HEK293 (cell line): ENCODE measurements around the gene ZNF284.

Experiments used
- GLI4 ChIP-seq: fragments of 450-650 bp; formaldehyde crosslinking; IDR thresholded peaks from 2 replicates; pipeline ENCODE4 v1.5.1; 2016; ENCODE audit warnings: missing biosample characterization, missing genetic modification characterization
- KLF8 ChIP-seq: fragments of 450-650 bp; formaldehyde crosslinking; IDR thresholded peaks from 2 replicates; pipeline ENCODE4 v1.5.1; 2016; ENCODE audit warnings: missing biosample characterization, missing genetic modification characterization
- MYNN ChIP-seq: fragments of 450-650 bp; formaldehyde crosslinking; IDR thresholded peaks from 2 replicates; pipeline ENCODE4 v1.5.1; 2016; ENCODE audit warnings: missing biosample characterization, missing genetic modification characterization, borderline replicate concordance
- SALL2 ChIP-seq: fragments of 450-650 bp; formaldehyde crosslinking; IDR thresholded peaks from 2 replicates; pipeline ENCODE4 v1.5.0; 2017; ENCODE audit warnings: missing biosample characterization, mild to moderate bottlenecking, missing genetic modification characterization, borderline replicate concordance
- ZBTB1 ChIP-seq: fragments of 450-650 bp; formaldehyde crosslinking; IDR thresholded peaks from 2 replicates; pipeline ENCODE4 v1.5.1; 2016; ENCODE audit warnings: missing biosample characterization, missing genetic modification characterization
- ZBTB21 ChIP-seq: fragments of 450-650 bp; formaldehyde crosslinking; IDR thresholded peaks from 2 replicates; pipeline ENCODE4 v1.5.1; 2017; ENCODE audit warnings: missing biosample characterization, missing genetic modification characterization
- ZBTB7A ChIP-seq: fragments of 450-650 bp; formaldehyde crosslinking; IDR thresholded peaks from 2 replicates; pipeline ENCODE4 v1.5.1; 2016; ENCODE audit warnings: low read depth, missing biosample characterization, missing genetic modification characterization
- ZBTB8A ChIP-seq: fragments of 450-650 bp; formaldehyde crosslinking; IDR thresholded peaks from 2 replicates; pipeline ENCODE4 v1.5.1; 2016; ENCODE audit warnings: missing biosample characterization, missing genetic modification characterization
- ZEB2 ChIP-seq: fragments of 450-650 bp; formaldehyde crosslinking; IDR thresholded peaks from 2 replicates; pipeline ENCODE4 v1.5.1; 2016; ENCODE audit warnings: missing biosample characterization, missing genetic modification characterization
- ZNF138 ChIP-seq: fragments of 450-650 bp; formaldehyde crosslinking; IDR thresholded peaks from 2 replicates; pipeline ENCODE4 v1.5.1; 2016; ENCODE audit warnings: missing biosample characterization, missing genetic modification characterization, borderline replicate concordance
- ZNF140 ChIP-seq: fragments of 450-650 bp; formaldehyde crosslinking; IDR thresholded peaks from 2 replicates; pipeline ENCODE4 v1.5.1; 2016; ENCODE audit warnings: missing biosample characterization, missing genetic modification characterization
- ZNF211 ChIP-seq: fragments of 450-650 bp; formaldehyde crosslinking; IDR thresholded peaks from 2 replicates; pipeline ENCODE4 v1.5.1; 2016; ENCODE audit warnings: low read depth, missing biosample characterization, missing genetic modification characterization
- ZNF214 ChIP-seq: fragments of 450-650 bp; formaldehyde crosslinking; IDR thresholded peaks from 2 replicates; pipeline ENCODE4 v1.5.1; 2017; ENCODE audit warnings: missing biosample characterization, mild to moderate bottlenecking, missing genetic modification characterization, borderline replicate concordance
- ZNF223 ChIP-seq: fragments of 450-650 bp; formaldehyde crosslinking; IDR thresholded peaks from 2 replicates; pipeline ENCODE4 v1.5.1; 2016; ENCODE audit warnings: missing biosample characterization, missing genetic modification characterization
- ZNF248 ChIP-seq: fragments of 450-650 bp; formaldehyde crosslinking; IDR thresholded peaks from 2 replicates; pipeline ENCODE4 v1.5.1; 2017; ENCODE audit warnings: missing biosample characterization, missing genetic modification characterization
- ZNF26 ChIP-seq: fragments of 450-650 bp; formaldehyde crosslinking; IDR thresholded peaks from 2 replicates; pipeline ENCODE4 v1.5.1; 2016; ENCODE audit warnings: missing biosample characterization, missing genetic modification characterization
- ZNF324 ChIP-seq: fragments of 450-650 bp; formaldehyde crosslinking; IDR thresholded peaks from 2 replicates; pipeline ENCODE4 v1.5.1; 2016; ENCODE audit warnings: missing biosample characterization, missing genetic modification characterization
- ZNF449 ChIP-seq: fragments of 450-650 bp; formaldehyde crosslinking; IDR thresholded peaks from 2 replicates; pipeline ENCODE4 v1.5.1; 2017; ENCODE audit warnings: missing biosample characterization, mild to moderate bottlenecking, missing genetic modification characterization, moderate library complexity
- ZNF529 ChIP-seq: fragments of 450-650 bp; formaldehyde crosslinking; IDR thresholded peaks from 2 replicates; pipeline ENCODE4 v1.5.1; 2017; ENCODE audit warnings: missing genetic modification characterization, missing biosample characterization; ENCODE audit not compliant: insufficient replicate concordance
- ZNF530 ChIP-seq: fragments of 450-650 bp; formaldehyde crosslinking; IDR thresholded peaks from 2 replicates; pipeline ENCODE4 v1.5.1; 2016; ENCODE audit warnings: low read depth, missing biosample characterization, missing genetic modification characterization
- ZNF555 ChIP-seq: fragments of 450-650 bp; formaldehyde crosslinking; conservative IDR thresholded peaks from 2 replicates; pipeline ENCODE4 v1.5.1; 2017; ENCODE audit warnings: missing biosample characterization, mild to moderate bottlenecking, missing genetic modification characterization, inconsistent platforms
- ZNF558 ChIP-seq: fragments of 450-650 bp; formaldehyde crosslinking; IDR thresholded peaks from 2 replicates; pipeline ENCODE4 v1.5.1; 2016; ENCODE audit warnings: missing biosample characterization, missing genetic modification characterization
- ZNF561 ChIP-seq: fragments of 450-650 bp; IDR thresholded peaks from 2 replicates; pipeline ENCODE4 v1.5.1; 2018; ENCODE audit warnings: missing biosample characterization, missing genetic modification characterization, borderline replicate concordance
- ZNF585B ChIP-seq: fragments of 450-650 bp; formaldehyde crosslinking; IDR thresholded peaks from 2 replicates; pipeline ENCODE4 v1.5.1; 2016; ENCODE audit warnings: missing biosample characterization, missing genetic modification characterization
- ZNF624 ChIP-seq: fragments of 450-650 bp; formaldehyde crosslinking; IDR thresholded peaks from 2 replicates; pipeline ENCODE4 v1.5.1; 2017; ENCODE audit warnings: missing biosample characterization, missing genetic modification characterization
- ZNF645 ChIP-seq: fragments of 450-650 bp; formaldehyde crosslinking; IDR thresholded peaks from 2 replicates; pipeline ENCODE4; 2016; ENCODE audit warnings: missing biosample characterization, missing genetic modification characterization
- ZNF677 ChIP-seq: fragments of 450-650 bp; IDR thresholded peaks from 2 replicates; pipeline ENCODE4 v1.5.0; 2018; ENCODE audit warnings: missing biosample characterization, mild to moderate bottlenecking, missing genetic modification characterization, moderate library complexity
- ZNF701 ChIP-seq: fragments of 450-650 bp; formaldehyde crosslinking; IDR thresholded peaks from 2 replicates; pipeline ENCODE4 v1.5.1; 2016; ENCODE audit warnings: missing biosample characterization, missing genetic modification characterization
- ZNF768 ChIP-seq: fragments of 450-650 bp; formaldehyde crosslinking; IDR thresholded peaks from 2 replicates; pipeline ENCODE4 v1.5.1; 2018; ENCODE audit warnings: missing biosample characterization, mild to moderate bottlenecking, missing genetic modification characterization
- ZSCAN16 ChIP-seq: fragments of 450-650 bp; formaldehyde crosslinking; IDR thresholded peaks from 2 replicates; pipeline ENCODE4 v1.5.1; 2016; ENCODE audit warnings: missing biosample characterization, missing genetic modification characterization
- ZSCAN23 ChIP-seq: fragments of 450-650 bp; formaldehyde crosslinking; IDR thresholded peaks from 2 replicates; pipeline ENCODE4 v1.5.1; 2016; ENCODE audit warnings: missing biosample characterization, missing genetic modification characterization
- ZSCAN30 ChIP-seq: fragments of 450-650 bp; IDR thresholded peaks from 2 replicates; pipeline ENCODE4 v1.5.1; 2018; ENCODE audit warnings: missing biosample characterization, mild to moderate bottlenecking, missing genetic modification characterization, moderate library complexity
- TF ChIP-seq, protein P1 (sequence below): fragments of 450-650 bp; formaldehyde crosslinking; IDR thresholded peaks from 2 replicates; pipeline ENCODE4 v1.5.1; 2016; ENCODE audit warnings: missing biosample characterization, missing genetic modification characterization

Gene ZNF284

DNA sequence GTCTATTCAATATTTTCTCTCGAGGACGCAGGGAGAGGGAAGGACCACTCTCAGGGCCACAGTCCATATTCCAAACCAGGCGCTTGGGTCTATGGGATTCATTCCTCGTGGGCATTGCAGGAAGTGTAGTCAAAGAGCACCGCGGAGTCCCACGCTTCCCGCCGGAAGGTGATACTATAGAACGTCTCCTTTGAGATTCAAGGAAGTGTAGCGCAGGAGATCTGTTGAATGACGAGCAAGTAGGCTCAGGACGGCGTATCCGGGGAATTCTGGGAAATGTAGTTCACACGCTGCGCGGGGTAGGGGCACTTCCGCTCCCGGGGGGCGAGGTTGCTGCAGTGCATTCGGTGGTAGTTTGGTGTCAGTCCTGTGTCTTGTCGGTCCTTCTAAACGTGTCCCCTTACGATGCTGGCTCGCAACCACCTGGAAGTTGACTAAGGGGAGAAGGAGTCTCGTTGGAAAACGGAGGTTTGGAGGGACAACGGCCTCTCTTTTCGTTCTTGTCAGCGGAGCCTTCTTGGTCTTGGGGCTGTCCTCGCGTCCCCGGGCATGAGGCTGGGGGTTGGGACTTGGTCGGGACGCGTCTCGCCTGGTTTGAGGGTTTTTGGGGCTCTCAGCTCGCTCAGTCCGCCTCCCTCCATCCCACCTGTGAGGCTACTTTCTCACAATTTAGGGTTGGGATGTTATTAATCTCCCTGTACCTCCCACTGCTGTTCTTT lies at the start of gene ZNF284 (continued):
- no peak for TF ChIP-seq ZNF624
- TF ChIP-seq ZSCAN16 (tag by site-specific recombination) = 0 out of 2 replicates have a peak, but pooled peaks have one; percentile 21
- peak; percentile 86 for TF ChIP-seq KLF8 (tag by site-specific recombination)
- TF ChIP-seq ZNF223 (tag by site-specific recombination) = no peak; the same call in 1 of the 2 replicates
- peak; percentile 100 for TF ChIP-seq ZBTB7A (tag by site-specific recombination)
- TF ChIP-seq ZNF26 = no peak
- TF ChIP-seq ZNF529 (tag by site-specific recombination) = no peak
- no peak for TF ChIP-seq ZNF248 (tag by site-specific recombination)
- peak; percentile 80; the same call in 1 of the 2 replicates for TF ChIP-seq ZNF561 (tag by site-specific recombination)
- TF ChIP-seq MYNN (tag by site-specific recombination) = no peak
- TF ChIP-seq ZNF585B (tag by site-specific recombination) = no peak
- no peak; the same call in 1 of the 2 replicates for TF ChIP-seq ZNF768 (tag by site-specific recombination)
- TF ChIP-seq SALL2 (tag by site-specific recombination) = no peak
- no peak for TF ChIP-seq ZNF530 (tag by site-specific recombination)
- TF ChIP-seq ZNF558 = peak; percentile 29; the same call in 1 of the 2 replicates
- peak; percentile 97 for TF ChIP-seq ZBTB21 (tag by site-specific recombination)
- TF ChIP-seq ZSCAN23 (tag by site-specific recombination) = no peak
- no peak for TF ChIP-seq ZNF449
- TF ChIP-seq ZNF140 (tag by site-specific recombination) = no peak
- no peak for TF ChIP-seq ZNF677 (tag by site-specific recombination)
- no peak for TF ChIP-seq ZNF645 (tag by site-specific recombination)
- peak; percentile 17 for TF ChIP-seq ZSCAN30 (tag by site-specific recombination)
- TF ChIP-seq, protein P1, sequence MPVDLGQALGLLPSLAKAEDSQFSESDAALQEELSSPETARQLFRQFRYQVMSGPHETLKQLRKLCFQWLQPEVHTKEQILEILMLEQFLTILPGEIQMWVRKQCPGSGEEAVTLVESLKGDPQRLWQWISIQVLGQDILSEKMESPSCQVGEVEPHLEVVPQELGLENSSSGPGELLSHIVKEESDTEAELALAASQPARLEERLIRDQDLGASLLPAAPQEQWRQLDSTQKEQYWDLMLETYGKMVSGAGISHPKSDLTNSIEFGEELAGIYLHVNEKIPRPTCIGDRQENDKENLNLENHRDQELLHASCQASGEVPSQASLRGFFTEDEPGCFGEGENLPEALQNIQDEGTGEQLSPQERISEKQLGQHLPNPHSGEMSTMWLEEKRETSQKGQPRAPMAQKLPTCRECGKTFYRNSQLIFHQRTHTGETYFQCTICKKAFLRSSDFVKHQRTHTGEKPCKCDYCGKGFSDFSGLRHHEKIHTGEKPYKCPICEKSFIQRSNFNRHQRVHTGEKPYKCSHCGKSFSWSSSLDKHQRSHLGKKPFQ (tag by site-specific recombination) = no peak; the same call in 1 of the 2 replicates
- no peak for TF ChIP-seq GLI4 (tag by site-specific recombination)
- TF ChIP-seq ZNF211 (tag by site-specific recombination) = no peak
- no peak; the same call in none of the 2 replicates for TF ChIP-seq ZBTB8A (tag by site-specific recombination)
- TF ChIP-seq ZNF324 = peak; percentile 72; the same call in 1 of the 2 replicates
- TF ChIP-seq ZNF701 (tag by site-specific recombination) = 0 out of 2 replicates have a peak, but pooled peaks have one; percentile 20
- peak; percentile 33; the same call in 1 of the 2 replicates for TF ChIP-seq ZNF138 (tag by site-specific recombination)
- no peak for TF ChIP-seq ZNF555 (tag by site-specific recombination)
- TF ChIP-seq ZNF214 = no peak
- TF ChIP-seq ZEB2 = peak; percentile 95
- no peak for TF ChIP-seq ZBTB1 (tag by site-specific recombination)
